GM12865 (cell line): ENCODE measurements around the gene TMBIM4.

Experiments used
- DNase-seq: peaks from one replicate; pipeline ENCODE4 v3.0.0; 2010; ENCODE audit warnings: low read depth
- H3K4me3 ChIP-seq: 2 replicates; pipeline ENCODE4 v1.5.1; 2011; ENCODE audit warnings: mild to moderate bottlenecking, low read depth, low read length, control low read depth
- CTCF ChIP-seq: IDR thresholded peaks from 2 replicates; pipeline ENCODE4 v1.5.1; 2011; ENCODE audit warnings: low read length, control low read depth, low read depth, inconsistent platforms; ENCODE audit not compliant: insufficient read depth; ENCODE audit errors: missing control alignments

Gene TMBIM4

GRCh38 chr12:66164349-66164821 is 5.4 kb downstream of the TMBIM4 start:
- TF ChIP-seq CTCF, result no peak
- no peak for DNase-seq
- no peak overlapping the region for H3K4me3 ChIP-seq

GRCh38 chr12:66163289-66163688 is 6.5 kb downstream of the TMBIM4 start:
- no peak for TF ChIP-seq CTCF
- H3K4me3 ChIP-seq, result no peak overlapping the region
- DNase-seq, result no peak

- H3K4me3 ChIP-seq, result no peak overlapping the region
- no peak for TF ChIP-seq CTCF
- no peak for DNase-seq
Measured at GRCh38 chr12:66162701-66163100, 7.1 kb downstream of the TMBIM4 start.

GRCh38 chr12:66160704-66161103 is 9.1 kb downstream of the TMBIM4 start:
- TF ChIP-seq CTCF, result no peak
- no peak overlapping the region for H3K4me3 ChIP-seq
- no peak for DNase-seq

- no peak for DNase-seq
- no peak overlapping the region for H3K4me3 ChIP-seq
- TF ChIP-seq CTCF, result no peak
Measured at GRCh38 chr12:66159123-66159522, 10.7 kb downstream of the TMBIM4 start.

GRCh38 chr12:66156654-66157053 is 13.1 kb downstream of the TMBIM4 start:
- no peak for TF ChIP-seq CTCF
- H3K4me3 ChIP-seq, result no peak overlapping the region
- no peak for DNase-seq

- TF ChIP-seq CTCF, result no peak
- no peak for DNase-seq
- no peak overlapping the region for H3K4me3 ChIP-seq
Measured at GRCh38 chr12:66154776-66155175, 15.0 kb downstream of the TMBIM4 start.
